COR-L47 (cell line): ENCODE measurements around the gene ILKAP.

Source experiments
- DNase-seq: peaks from one replicate; lab custom pipeline; 2025; lab: John Stamatoyannopoulos, UW

Gene ILKAP

GRCh38 chr2:238236571-238236970 lies 33.1 kb upstream of the ILKAP start:
- DNase-seq = no peak

GRCh38 chr2:238235856-238236255 lies 32.4 kb upstream of the ILKAP start:
- no peak for DNase-seq

- DNase-seq = no peak
These were observed 31.8 kb upstream of the ILKAP start for GRCh38 chr2:238235331-238235732.

GRCh38 chr2:238233625-238234024 lies 30.1 kb upstream of the ILKAP start:
- DNase-seq = no peak

GRCh38 chr2:238231809-238232208 lies 28.3 kb upstream of the ILKAP start:
- DNase-seq = no peak

- no peak for DNase-seq
These were observed 27.8 kb upstream of the ILKAP start for GRCh38 chr2:238231251-238231793.

GRCh38 chr2:238230699-238231098 lies 27.2 kb upstream of the ILKAP start:
- no peak for DNase-seq

GRCh38 chr2:238228700-238229099 lies 25.2 kb upstream of the ILKAP start:
- no peak for DNase-seq

- DNase-seq = no peak
These were observed 24.1 kb upstream of the ILKAP start for GRCh38 chr2:238227587-238228032.

- DNase-seq = no peak
These were observed 23.4 kb upstream of the ILKAP start for GRCh38 chr2:238226698-238227586.

GRCh38 chr2:238225911-238226697 lies 22.6 kb upstream of the ILKAP start:
- DNase-seq = no peak

GRCh38 chr2:238225121-238225520 lies 21.6 kb upstream of the ILKAP start:
- no peak for DNase-seq

GRCh38 chr2:238224356-238225035 lies 21.0 kb upstream of the ILKAP start:
- no peak for DNase-seq

- DNase-seq = no peak
These were observed 17.5 kb upstream of the ILKAP start for GRCh38 chr2:238220892-238221521.

GRCh38 chr2:238220274-238220891 lies 16.9 kb upstream of the ILKAP start:
- no peak for DNase-seq

GRCh38 chr2:238216651-238217184 lies 13.2 kb upstream of the ILKAP start:
- no peak for DNase-seq

GRCh38 chr2:238207006-238207405 lies 3.5 kb upstream of the ILKAP start:
- DNase-seq = no peak

- no peak for DNase-seq
These were observed 633 bp upstream of the ILKAP start for GRCh38 chr2:238203973-238204683.

- DNase-seq = no peak
These were observed 985 bp downstream of the ILKAP start for GRCh38 chr2:238202326-238203093.

GRCh38 chr2:238190445-238190844 lies 13.1 kb downstream of the ILKAP start:
- no peak for DNase-seq
